Stimulated activated CD8-positive, alpha-beta memory T cell treated with anti-CD3 and anti-CD28 coated beads, Interleukin-7, amount 100 ng/mL, for 48 hours (primary cell): ENCODE results near the gene PLA1A.

Experiments used
- DNase-seq, 2 donors: peaks; one replicate each; pipeline ENCODE4 v3.0.0-alpha.2; 2020; ENCODE audit warnings: low read depth in 1 of 2; ENCODE audit errors: extremely low read depth in 1 of 2

The PLA1A gene

GRCh38 chr3:119604878-119605277, 7.2 kb downstream of the PLA1A start:
- no peak for DNase-seq

- no peak for DNase-seq
Measured at GRCh38 chr3:119608405-119609000, 10.8 kb downstream of the PLA1A start.

GRCh38 chr3:119609301-119609700, 11.6 kb downstream of the PLA1A start:
- no peak for DNase-seq

GRCh38 chr3:119611664-119612063, 14.0 kb downstream of the PLA1A start:
- no peak for DNase-seq

GRCh38 chr3:119613201-119613600, 15.5 kb downstream of the PLA1A start:
- no peak for DNase-seq

GRCh38 chr3:119613872-119614271, 16.2 kb downstream of the PLA1A start:
- DNase-seq: no peak

GRCh38 chr3:119616056-119616455, 18.4 kb downstream of the PLA1A start:
- DNase-seq: no peak

GRCh38 chr3:119619094-119619493, 21.4 kb downstream of the PLA1A start:
- DNase-seq: no peak

- DNase-seq: no peak
Measured at GRCh38 chr3:119620899-119621298, 23.2 kb downstream of the PLA1A start.

GRCh38 chr3:119624002-119624720, 26.5 kb downstream of the PLA1A start:
- no peak for DNase-seq

- no peak for DNase-seq
Measured at GRCh38 chr3:119625451-119626153, 27.9 kb downstream of the PLA1A start.

GRCh38 chr3:119626196-119626595, 28.5 kb downstream of the PLA1A start:
- DNase-seq: no peak

GRCh38 chr3:119627461-119627860, 29.8 kb downstream of the PLA1A start:
- DNase-seq: no peak

- peak in 1 of 2 donors; percentile 10 for DNase-seq
Measured at GRCh38 chr3:119628390-119628789, 30.7 kb downstream of the PLA1A start.

- DNase-seq: no peak
Measured at GRCh38 chr3:119628816-119629445, 31.2 kb downstream of the PLA1A start.

GRCh38 chr3:119630128-119630879, 32.6 kb downstream of the PLA1A start:
- no peak for DNase-seq

GRCh38 chr3:119630880-119631329, 33.2 kb downstream of the PLA1A start:
- no peak for DNase-seq

GRCh38 chr3:119631516-119631915, 33.8 kb downstream of the PLA1A start:
- DNase-seq: no peak

GRCh38 chr3:119632216-119632615, 34.5 kb downstream of the PLA1A start:
- DNase-seq: no peak

GRCh38 chr3:119632829-119633228, 35.1 kb downstream of the PLA1A start:
- DNase-seq: no peak

- DNase-seq: no peak
Measured at GRCh38 chr3:119635719-119636118, 38.0 kb downstream of the PLA1A start.
